ENCODE results near the gene ARHGEF9.
"Not testable (repeated sequence)": the region's sequence is repeated elsewhere in the genome, so short reads cannot be mapped to it uniquely, and the experiment has no call there.

The ARHGEF9 gene

DNA sequence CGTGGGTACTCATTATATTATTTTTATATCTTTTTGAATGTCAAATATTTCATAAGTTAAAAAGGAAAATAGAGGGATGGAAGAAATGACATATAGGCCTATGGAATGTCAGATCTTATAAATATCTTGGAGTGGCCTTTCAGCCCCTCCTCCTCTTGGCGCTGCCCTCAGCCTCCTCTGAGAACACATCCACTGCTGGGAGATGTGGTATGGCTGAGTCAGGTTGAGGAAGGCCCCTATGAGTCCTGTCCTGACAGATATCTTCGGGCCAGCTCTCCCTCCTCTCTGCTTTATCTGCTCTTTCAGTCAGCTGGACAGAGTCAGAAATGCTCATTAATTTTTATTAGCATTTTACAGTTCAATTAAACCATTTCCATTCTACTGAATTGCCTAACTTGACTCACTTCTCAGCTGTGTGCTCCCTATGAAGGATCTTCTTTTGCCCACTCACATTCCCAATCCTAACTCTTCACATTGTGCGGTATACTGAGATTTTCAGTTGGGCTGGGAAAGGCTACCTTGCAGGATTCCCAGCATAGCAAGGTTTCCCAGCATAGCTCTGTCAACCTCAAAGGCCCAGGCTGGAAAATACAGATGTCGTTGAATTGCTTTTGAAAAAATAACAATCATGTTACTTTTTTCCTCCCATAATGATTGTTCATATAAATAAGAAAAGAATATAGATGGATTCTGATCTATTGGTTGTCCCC is 128.0 kb downstream of the ARHGEF9 start:
- ATAC-seq = no peak

DNA sequence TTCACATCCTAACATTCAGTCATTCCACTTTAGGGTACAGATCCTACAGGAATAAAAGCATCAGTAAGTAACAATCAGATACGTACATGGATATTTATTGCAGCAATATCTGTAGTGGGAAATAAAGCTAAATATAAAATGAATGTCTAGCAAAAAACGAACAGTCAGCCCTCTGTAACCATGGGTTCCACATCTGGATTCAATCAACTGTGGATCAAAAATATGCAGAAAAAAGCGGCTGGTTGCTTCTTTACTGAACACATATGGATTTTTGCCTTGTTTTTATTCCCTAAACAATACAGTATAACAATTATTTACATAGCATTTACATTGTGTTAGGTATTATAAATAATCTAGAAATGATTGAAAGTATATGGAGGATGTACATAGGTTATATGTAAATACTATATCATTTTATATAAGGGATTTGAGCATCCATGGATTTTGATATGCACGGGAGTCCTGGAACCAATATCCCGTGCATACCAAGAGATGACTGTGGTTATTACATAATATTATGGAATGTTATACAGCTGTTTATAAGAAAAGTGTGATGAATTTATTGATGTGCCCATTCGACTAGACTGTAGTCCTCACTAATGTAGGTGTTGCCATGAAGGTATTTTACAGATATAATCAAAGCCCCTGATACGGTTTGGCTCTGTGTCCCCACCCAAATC is 132.8 kb downstream of the ARHGEF9 start:
- ATAC-seq = no peak

DNA sequence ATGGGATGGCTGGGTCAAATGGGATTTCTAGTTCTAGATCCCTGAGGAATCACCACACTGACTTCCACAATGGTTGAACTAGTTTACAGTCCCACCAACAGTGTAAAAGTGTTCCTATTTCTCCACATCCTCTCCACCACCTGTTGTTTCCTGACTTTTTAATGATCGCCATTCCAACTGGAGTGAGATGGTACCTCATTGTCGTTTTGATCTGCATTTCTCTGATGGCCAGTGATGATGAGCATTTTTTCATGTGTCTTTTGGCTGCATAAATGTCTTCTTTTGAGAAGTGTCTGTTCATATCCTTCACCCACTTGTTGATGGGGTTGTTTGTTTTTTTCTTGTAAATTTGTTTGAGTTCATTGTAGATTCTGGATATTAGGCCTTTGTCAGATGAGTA is 139.3 kb downstream of the ARHGEF9 start:
- ATAC-seq = not testable (repeated sequence)

DNA sequence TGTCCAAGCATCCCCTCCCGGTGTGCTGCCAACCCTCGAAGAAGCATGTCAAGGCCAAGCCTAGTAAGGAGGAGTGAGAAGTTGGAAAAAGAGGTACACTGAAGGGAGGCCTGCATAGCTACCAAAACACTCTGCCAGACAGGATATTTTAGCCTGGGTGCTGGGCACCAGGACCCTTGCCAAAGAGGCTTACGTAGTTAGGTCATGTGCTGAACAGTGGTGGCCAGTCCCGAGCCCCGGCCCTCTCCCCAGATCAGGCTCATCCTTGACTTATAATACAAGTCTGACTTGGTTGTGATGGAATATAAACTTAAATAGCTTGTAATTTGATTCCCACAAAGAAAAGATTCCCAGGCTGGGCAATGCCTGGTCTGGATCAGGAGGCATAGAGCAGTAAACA is 149.3 kb downstream of the ARHGEF9 start:
- no peak for ATAC-seq

DNA sequence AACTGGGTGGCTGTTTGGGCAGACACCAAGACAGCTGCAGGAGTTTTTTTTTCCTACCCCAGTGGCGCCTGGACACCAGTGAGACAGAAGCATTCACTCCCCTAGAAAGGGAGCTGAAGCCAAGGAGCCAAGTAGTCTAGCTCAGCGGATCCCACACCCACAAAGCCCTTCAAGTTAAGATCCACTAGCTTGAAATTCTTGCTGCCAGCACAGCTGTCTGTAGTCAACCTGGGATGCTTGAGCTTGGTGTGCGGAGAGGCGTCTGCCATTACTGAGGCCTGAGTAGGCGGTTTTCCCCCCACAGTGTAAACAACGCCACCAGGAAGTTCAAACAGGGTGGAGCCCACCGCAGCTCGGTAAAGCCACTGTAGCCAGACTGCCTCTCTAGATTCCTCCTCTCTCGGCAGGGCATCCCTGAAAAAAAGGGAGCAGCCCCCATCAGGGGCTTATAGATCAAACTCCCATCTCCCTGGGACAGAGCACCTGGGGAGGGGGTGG is 171.4 kb downstream of the ARHGEF9 start:
- ATAC-seq = no peak

DNA sequence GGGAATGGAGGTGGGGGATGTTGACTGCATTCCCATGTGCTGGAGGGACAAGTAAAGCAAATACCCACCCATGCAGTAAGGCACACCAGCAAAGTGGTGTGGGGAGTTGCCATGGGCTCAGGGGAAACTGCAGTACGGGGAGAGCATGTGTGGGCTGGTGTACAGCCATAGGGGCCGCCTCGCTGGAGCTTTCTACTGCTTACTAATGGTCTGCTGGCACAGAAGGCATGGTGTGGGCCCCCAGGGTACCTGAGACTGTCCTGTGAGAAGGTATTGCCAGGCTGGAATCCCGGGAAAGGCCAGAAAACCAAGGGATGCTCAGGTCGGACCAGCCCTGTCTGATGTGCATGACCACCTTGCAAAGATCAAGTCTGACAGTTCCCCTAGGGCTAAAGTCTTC is 199.1 kb downstream of the ARHGEF9 start:
- ATAC-seq = no peak
